Endodermal cell (in vitro differentiated cells): Measurements from ENCODE around the gene CD302. TPM values are rescaled to one million over a fixed set of nuclear protein-coding genes. Genes with fewer than 3 reads are reported as not detected.

ENCODE experiments used
- DNase-seq: peaks from one replicate; pipeline ENCODE4 v3.0.0-alpha.2; 2017
- H3K27ac ChIP-seq: 2 replicates; pipeline ENCODE4 v1.5.1; 2013; ENCODE audit warnings: mild to moderate bottlenecking, low read depth, low read length, moderate library complexity
- H3K27me3 ChIP-seq: 2 replicates; pipeline ENCODE4 v1.6.1; 2013; ENCODE audit warnings: mild to moderate bottlenecking, low read length, moderate library complexity; ENCODE audit not compliant: insufficient read depth, control insufficient read depth, poor library complexity, severe bottlenecking
- H3K36me3 ChIP-seq: 2 replicates; pipeline ENCODE4 v1.7.0; 2013; ENCODE audit warnings: mild to moderate bottlenecking, low read length, moderate library complexity; ENCODE audit not compliant: control insufficient read depth, insufficient read depth
- H3K4me1 ChIP-seq: one replicate; pipeline ENCODE4 v1.7.0; 2013; ENCODE audit warnings: low read length; ENCODE audit not compliant: control insufficient read depth, insufficient read depth
- H3K4me3 ChIP-seq: 2 replicates; pipeline ENCODE4 v1.5.1; 2013; ENCODE audit warnings: mild to moderate bottlenecking, low read length, moderate library complexity
- H3K9ac ChIP-seq: 2 replicates; pipeline ENCODE4 v1.6.1; 2013; ENCODE audit warnings: mild to moderate bottlenecking, low read length, moderate library complexity; ENCODE audit not compliant: poor library complexity, severe bottlenecking; ENCODE audit errors: extremely low read depth
- H3K9me3 ChIP-seq: 2 replicates; pipeline ENCODE4 v1.6.1; 2013; ENCODE audit warnings: mild to moderate bottlenecking, low read length, moderate library complexity; ENCODE audit not compliant: control insufficient read depth
- H3K27ac Mint-ChIP-seq: 2 replicates; pipeline ENCODE4 v1.8.0; 2020; ENCODE audit warnings: mixed read lengths
- H3K27me3 Mint-ChIP-seq: 2 replicates; pipeline ENCODE4 v1.8.0; 2021; ENCODE audit warnings: mild to moderate bottlenecking, mixed read lengths; ENCODE audit not compliant: insufficient read depth
- H3K36me3 Mint-ChIP-seq: 2 replicates; pipeline ENCODE4 v1.8.0; 2020; ENCODE audit warnings: low read depth, mixed read lengths
- H3K4me1 Mint-ChIP-seq: 2 replicates; pipeline ENCODE4 v1.8.0; 2020; ENCODE audit warnings: mixed read lengths
- H3K4me3 Mint-ChIP-seq: 2 replicates; pipeline ENCODE4 v1.8.0; 2020; ENCODE audit warnings: mild to moderate bottlenecking, moderate library complexity, mixed read lengths
- H3K9me3 Mint-ChIP-seq: 2 replicates; pipeline ENCODE4 v1.8.0; 2020; ENCODE audit warnings: mild to moderate bottlenecking, mixed read lengths
- WGBS, 2 experiments: methylation state at CpG; one replicate each; pipeline versions ENCODE4 v1.1.5 to v1.1.7; 2013; ENCODE audit warnings: missing lambda C conversion rate in 2 of 2, mixed read lengths in 1 of 2; ENCODE audit not compliant: insufficient coverage in 1 of 2, insufficient read length in 1 of 2; 5-methylcytosine and 5-hydroxymethylcytosine counted together
- total RNA-seq, 2 donors: library from RNA; stranded (reverse); fragmentation: NEBNext Ultra II Directional in 1 of 2; extraction: Animal tissue kit (Norgen Biotek cat#: 25700) in 1 of 2; gene quantifications; 2 replicates in 1 of 2; 3 replicates in 1 of 2; pipeline ENCODE4 v1.2.1, GENCODE V29; 2021
- TF ChIP-seq, protein P1 (sequence below): fragments of 200-600 bp; sonication (generic); conservative IDR thresholded peaks from 2 replicates; pipeline ENCODE4 v1.5.0; 2021; ENCODE audit warnings: antibody characterized with exemption, mild to moderate bottlenecking

Gene CD302
- total RNA-seq, 2 donors from 2014 or later: 1.9 to 2.7 TPM

DNA sequence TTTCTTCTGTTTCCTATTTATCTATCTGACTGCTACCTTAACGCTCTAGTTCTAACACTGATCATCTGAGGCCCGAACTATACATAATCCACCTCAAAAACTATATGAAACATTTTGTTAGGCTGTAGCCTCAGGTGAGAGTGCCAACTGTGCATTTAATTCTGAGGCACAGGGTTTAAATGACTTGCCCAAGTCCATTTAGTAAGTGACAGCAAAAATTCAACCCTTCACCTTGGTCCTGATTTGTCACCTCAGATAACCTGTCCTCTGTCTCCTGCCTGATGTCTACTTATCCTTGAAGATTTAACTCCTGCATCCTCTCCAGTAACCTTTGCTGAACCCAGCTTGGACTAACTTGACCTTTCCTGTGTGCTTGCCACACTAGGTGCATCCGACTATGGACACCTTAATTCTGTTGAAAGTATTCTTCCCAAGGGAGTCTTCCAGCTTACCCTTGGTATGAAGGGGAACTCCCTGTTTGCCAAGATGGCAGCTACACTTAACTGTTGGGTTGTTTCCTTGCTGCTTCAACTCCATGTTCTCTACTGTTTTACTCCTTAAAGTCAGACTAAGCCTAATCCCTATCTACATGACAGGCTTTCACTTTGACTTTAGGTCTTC, 23.5 kb downstream of the CD302 start:
- Mint-ChIP-seq H3K4me1 (no peaks in the 10 kb centered on the region), H3K27ac (peak overlapping the region; percentile 21), H3K36me3 (no peaks in the 10 kb centered on the region), H3K27me3 (no peaks in the 10 kb centered on the region), H3K4me3 (no peak overlapping the region), H3K9me3 (no peaks in the 10 kb centered on the region)
- Histone ChIP-seq H3K9ac (no peak overlapping the region), H3K9me3 (no peaks in the 10 kb centered on the region), H3K27ac (no peak overlapping the region), H3K36me3 (peaks cover 37% of the 10 kb centered on the region), H3K27me3 (no peaks in the 10 kb centered on the region), H3K4me3 (no peak overlapping the region), H3K4me1 (peaks cover 4% of the 10 kb centered on the region)
- DNase-seq: no peak
- TF ChIP-seq, protein P1, sequence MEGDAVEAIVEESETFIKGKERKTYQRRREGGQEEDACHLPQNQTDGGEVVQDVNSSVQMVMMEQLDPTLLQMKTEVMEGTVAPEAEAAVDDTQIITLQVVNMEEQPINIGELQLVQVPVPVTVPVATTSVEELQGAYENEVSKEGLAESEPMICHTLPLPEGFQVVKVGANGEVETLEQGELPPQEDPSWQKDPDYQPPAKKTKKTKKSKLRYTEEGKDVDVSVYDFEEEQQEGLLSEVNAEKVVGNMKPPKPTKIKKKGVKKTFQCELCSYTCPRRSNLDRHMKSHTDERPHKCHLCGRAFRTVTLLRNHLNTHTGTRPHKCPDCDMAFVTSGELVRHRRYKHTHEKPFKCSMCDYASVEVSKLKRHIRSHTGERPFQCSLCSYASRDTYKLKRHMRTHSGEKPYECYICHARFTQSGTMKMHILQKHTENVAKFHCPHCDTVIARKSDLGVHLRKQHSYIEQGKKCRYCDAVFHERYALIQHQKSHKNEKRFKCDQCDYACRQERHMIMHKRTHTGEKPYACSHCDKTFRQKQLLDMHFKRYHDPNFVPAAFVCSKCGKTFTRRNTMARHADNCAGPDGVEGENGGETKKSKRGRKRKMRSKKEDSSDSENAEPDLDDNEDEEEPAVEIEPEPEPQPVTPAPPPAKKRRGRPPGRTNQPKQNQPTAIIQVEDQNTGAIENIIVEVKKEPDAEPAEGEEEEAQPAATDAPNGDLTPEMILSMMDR: no peak
- 64% methylated on average over 3 of the region's 3 CpGs for WGBS, 2 experiments

DNA sequence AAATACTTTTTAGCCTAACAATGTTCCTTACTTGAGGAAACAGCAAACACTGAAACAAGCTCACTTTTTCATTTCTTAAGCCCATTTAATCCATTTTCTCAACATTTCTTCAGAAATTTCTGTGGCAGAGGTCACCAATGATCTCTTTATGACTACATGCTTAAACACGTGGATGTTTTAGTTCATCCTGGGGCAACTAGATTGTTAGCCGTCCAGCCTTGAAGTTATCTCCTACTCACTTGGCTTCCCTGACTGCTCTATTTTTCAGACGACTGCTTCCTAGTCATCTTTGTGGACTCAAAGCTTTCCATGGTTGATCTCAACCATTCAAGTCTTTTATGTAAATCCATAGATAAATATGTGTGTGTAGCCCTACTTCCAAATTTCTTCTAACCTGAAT, 24.1 kb downstream of the CD302 start:
- no peaks in the 10 kb centered on the region for H3K36me3 Mint-ChIP-seq
- Histone ChIP-seq H3K27me3 (no peaks in the 10 kb centered on the region), H3K36me3 (peaks cover 43% of the 10 kb centered on the region), H3K9ac (no peak overlapping the region), H3K27ac (no peak overlapping the region), H3K4me3 (no peak overlapping the region), H3K4me1 (peaks cover 4% of the 10 kb centered on the region), H3K9me3 (no peaks in the 10 kb centered on the region)
- TF ChIP-seq, protein P1: no peak
- H3K4me1 Mint-ChIP-seq: peaks cover 3% of the 10 kb centered on the region
- WGBS, 2 experiments: 95 to 97% methylated on average over 3 of the region's 3 CpGs
- no peaks in the 10 kb centered on the region for H3K9me3 Mint-ChIP-seq
- DNase-seq: no peak
- no peak overlapping the region for H3K27ac Mint-ChIP-seq
- H3K27me3 Mint-ChIP-seq: no peaks in the 10 kb centered on the region
- H3K4me3 Mint-ChIP-seq: no peak overlapping the region

DNA sequence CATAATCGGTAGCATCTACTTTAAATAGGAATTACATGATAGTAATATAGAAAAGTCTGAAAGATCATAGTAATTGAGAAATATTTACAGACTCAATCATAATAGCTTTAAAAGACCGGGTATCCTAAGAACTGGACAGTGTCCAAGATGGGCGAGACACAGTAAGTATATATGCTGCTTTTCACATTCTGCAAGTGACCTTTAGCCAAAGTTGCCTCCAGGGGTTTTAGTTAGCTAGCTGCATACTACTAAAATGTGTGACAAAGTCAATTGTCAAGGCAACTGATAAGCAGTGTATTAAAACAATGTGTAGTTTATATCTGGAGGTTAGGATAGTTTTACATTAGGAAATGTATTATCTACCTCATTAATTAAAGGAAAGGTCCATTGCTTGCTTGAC, 24.6 kb downstream of the CD302 start:
- Histone ChIP-seq H3K4me1 (peaks cover 5% of the 10 kb centered on the region), H3K27me3 (no peaks in the 10 kb centered on the region), H3K27ac (no peak overlapping the region), H3K9ac (no peak overlapping the region), H3K9me3 (no peaks in the 10 kb centered on the region), H3K36me3 (peaks cover 47% of the 10 kb centered on the region), H3K4me3 (no peak overlapping the region)
- H3K27me3 Mint-ChIP-seq: no peaks in the 10 kb centered on the region
- no peaks in the 10 kb centered on the region for H3K9me3 Mint-ChIP-seq
- DNase-seq: no peak
- no peak overlapping the region for H3K4me3 Mint-ChIP-seq
- WGBS, 2 experiments: 90 to 95% methylated on average over 2 to 3 of the region's 3 CpGs
- H3K36me3 Mint-ChIP-seq: peaks cover 2% of the 10 kb centered on the region
- H3K4me1 Mint-ChIP-seq: peaks cover 3% of the 10 kb centered on the region
- TF ChIP-seq, protein P1: no peak
- H3K27ac Mint-ChIP-seq: no peak overlapping the region
